ENCODE results near the gene CHCHD4.

- no peak for TF ChIP-seq CTCF (IDR thresholded peaks at IDR 0.05; ENCODE audit: control extremely low read depth in 1 of 3, insufficient read depth in 1 of 3, low read depth in 1 of 3, low read length in 3 of 3)
- no peak for TF ChIP-seq POLR2A (IDR thresholded peaks at IDR 0.05; ENCODE audit: control extremely low read depth in 1 of 2, low read depth in 2 of 2, low read length in 2 of 2)
- TF ChIP-seq EGR1 (IDR thresholded peaks at IDR 0.05; ENCODE audit: borderline replicate concordance, low read depth, low read length), result no peak
Measured at GRCh38 chr3:14132120-14132519, 7.5 kb upstream of the CHCHD4 start.

All from H1 (cell line).